ENCODE measurements around the gene SPAG5. TPM values are rescaled to one million over a fixed set of nuclear protein-coding genes. Genes with fewer than 3 reads are reported as not detected.

SPAG5 gene
- total and polyA plus RNA-seq, 2 experiments from 2014 or later: 99.6 to 104 TPM

Other genes starting within 250 kb of the SPAG5 start
- 70.6 and 77.1 TPM in 2 replicates for gene POLDIP2, start 241.5 kb downstream of the SPAG5 start, total RNA-seq (2014; rRNA removed; shearing (Covaris generic))
- 40.7 and 45.7 TPM in 2 replicates for gene POLDIP2, start 241.5 kb downstream of the SPAG5 start, polyA plus RNA-seq (2016; fragmentation: Nextera tagmentation; extraction: Ambion mirVana)
- not detected in 2 replicates for gene SEBOX, start 233.8 kb downstream of the SPAG5 start, total RNA-seq (2014; rRNA removed; shearing (Covaris generic))
- gene SEBOX, start 233.8 kb downstream of the SPAG5 start, polyA plus RNA-seq (2016; fragmentation: Nextera tagmentation; extraction: Ambion mirVana): not detected in 2 replicates
- 0.35 TPM in 1 of 2 replicates, not detected in the other for gene VTN, start 228.7 kb downstream of the SPAG5 start, total RNA-seq (2014; rRNA removed; shearing (Covaris generic))
- 0.16 and 0.17 TPM in 2 replicates for gene VTN, start 228.7 kb downstream of the SPAG5 start, polyA plus RNA-seq (2016; fragmentation: Nextera tagmentation; extraction: Ambion mirVana)
- 10.4 and 15.3 TPM in 2 replicates for gene SARM1, start 227.3 kb downstream of the SPAG5 start, total RNA-seq (2014; rRNA removed; shearing (Covaris generic))
- 0.89 and 1.4 TPM in 2 replicates for gene SARM1, start 227.3 kb downstream of the SPAG5 start, polyA plus RNA-seq (2016; fragmentation: Nextera tagmentation; extraction: Ambion mirVana)
- gene SLC46A1, start 192.8 kb downstream of the SPAG5 start, total RNA-seq (2014; rRNA removed; shearing (Covaris generic)): 12.5 and 12.7 TPM in 2 replicates
- 3.3 TPM in 2 replicates for gene SLC46A1, start 192.8 kb downstream of the SPAG5 start, polyA plus RNA-seq (2016; fragmentation: Nextera tagmentation; extraction: Ambion mirVana)
- gene SLC13A2, start 125.4 kb downstream of the SPAG5 start, total RNA-seq (2014; rRNA removed; shearing (Covaris generic)): not detected in 2 replicates
- not detected in 2 replicates for gene SLC13A2, start 125.4 kb downstream of the SPAG5 start, polyA plus RNA-seq (2016; fragmentation: Nextera tagmentation; extraction: Ambion mirVana)
- not detected in 2 replicates for gene FOXN1, start 92.7 kb downstream of the SPAG5 start, total RNA-seq (2014; rRNA removed; shearing (Covaris generic))
- gene FOXN1, start 92.7 kb downstream of the SPAG5 start, polyA plus RNA-seq (2016; fragmentation: Nextera tagmentation; extraction: Ambion mirVana): not detected in 2 replicates
- 78.4 and 93.5 TPM in 2 replicates for gene UNC119, start 46.4 kb downstream of the SPAG5 start, total RNA-seq (2014; rRNA removed; shearing (Covaris generic))
- gene UNC119, start 46.4 kb downstream of the SPAG5 start, polyA plus RNA-seq (2016; fragmentation: Nextera tagmentation; extraction: Ambion mirVana): 36.9 and 39.0 TPM in 2 replicates
- gene PIGS, start 27.5 kb downstream of the SPAG5 start, total RNA-seq (2014; rRNA removed; shearing (Covaris generic)): 52.1 and 53.2 TPM in 2 replicates
- gene PIGS, start 27.5 kb downstream of the SPAG5 start, polyA plus RNA-seq (2016; fragmentation: Nextera tagmentation; extraction: Ambion mirVana): 15.5 and 16.4 TPM in 2 replicates
- gene ALDOC, start 22.1 kb downstream of the SPAG5 start, total RNA-seq (2014; rRNA removed; shearing (Covaris generic)): 157 and 183 TPM in 2 replicates
- 33.3 and 33.5 TPM in 2 replicates for gene ALDOC, start 22.1 kb downstream of the SPAG5 start, polyA plus RNA-seq (2016; fragmentation: Nextera tagmentation; extraction: Ambion mirVana)
- 38.8 and 41.4 TPM in 2 replicates for gene RSKR, start 15.2 kb upstream of the SPAG5 start, total RNA-seq (2014; rRNA removed; shearing (Covaris generic))
- gene RSKR, start 15.2 kb upstream of the SPAG5 start, polyA plus RNA-seq (2016; fragmentation: Nextera tagmentation; extraction: Ambion mirVana): 4.7 and 7.5 TPM in 2 replicates
- gene BLTP2, start 46.1 kb upstream of the SPAG5 start, total RNA-seq (2014; rRNA removed; shearing (Covaris generic)): 166 and 176 TPM in 2 replicates
- 58.6 and 71.0 TPM in 2 replicates for gene BLTP2, start 46.1 kb upstream of the SPAG5 start, polyA plus RNA-seq (2016; fragmentation: Nextera tagmentation; extraction: Ambion mirVana)
- 32.5 and 40.6 TPM in 2 replicates for gene SDF2, start 62.9 kb upstream of the SPAG5 start, total RNA-seq (2014; rRNA removed; shearing (Covaris generic))
- 40.9 and 54.6 TPM in 2 replicates for gene SDF2, start 62.9 kb upstream of the SPAG5 start, polyA plus RNA-seq (2016; fragmentation: Nextera tagmentation; extraction: Ambion mirVana)
- gene SUPT6H, start 63.2 kb upstream of the SPAG5 start, total RNA-seq (2014; rRNA removed; shearing (Covaris generic)): 47.1 and 70.7 TPM in 2 replicates
- gene SUPT6H, start 63.2 kb upstream of the SPAG5 start, polyA plus RNA-seq (2016; fragmentation: Nextera tagmentation; extraction: Ambion mirVana): 17.8 and 22.2 TPM in 2 replicates
- 10.0 and 11.3 TPM in 2 replicates for gene PROCA1, start 112.9 kb upstream of the SPAG5 start, total RNA-seq (2014; rRNA removed; shearing (Covaris generic))
- 14.4 and 14.9 TPM in 2 replicates for gene PROCA1, start 112.9 kb upstream of the SPAG5 start, polyA plus RNA-seq (2016; fragmentation: Nextera tagmentation; extraction: Ambion mirVana)
- 381 and 394 TPM in 2 replicates for gene RAB34, start 118.8 kb upstream of the SPAG5 start, total RNA-seq (2014; rRNA removed; shearing (Covaris generic))
- 174 and 184 TPM in 2 replicates for gene RAB34, start 118.8 kb upstream of the SPAG5 start, polyA plus RNA-seq (2016; fragmentation: Nextera tagmentation; extraction: Ambion mirVana)
- 592 and 656 TPM in 2 replicates for gene RPL23A, start 121.0 kb upstream of the SPAG5 start, total RNA-seq (2014; rRNA removed; shearing (Covaris generic))
- gene RPL23A, start 121.0 kb upstream of the SPAG5 start, polyA plus RNA-seq (2016; fragmentation: Nextera tagmentation; extraction: Ambion mirVana): 1,994 and 2,198 TPM in 2 replicates
- gene TLCD1, start 127.2 kb upstream of the SPAG5 start, total RNA-seq (2014; rRNA removed; shearing (Covaris generic)): 16.9 and 26.5 TPM in 2 replicates
- 47.0 and 47.7 TPM in 2 replicates for gene TLCD1, start 127.2 kb upstream of the SPAG5 start, polyA plus RNA-seq (2016; fragmentation: Nextera tagmentation; extraction: Ambion mirVana)
- gene NEK8, start 129.8 kb upstream of the SPAG5 start, total RNA-seq (2014; rRNA removed; shearing (Covaris generic)): 13.2 and 14.9 TPM in 2 replicates
- 8.9 and 10.0 TPM in 2 replicates for gene NEK8, start 129.8 kb upstream of the SPAG5 start, polyA plus RNA-seq (2016; fragmentation: Nextera tagmentation; extraction: Ambion mirVana)
- gene TRAF4, start 145.0 kb upstream of the SPAG5 start, total RNA-seq (2014; rRNA removed; shearing (Covaris generic)): 117 and 152 TPM in 2 replicates
- gene TRAF4, start 145.0 kb upstream of the SPAG5 start, polyA plus RNA-seq (2016; fragmentation: Nextera tagmentation; extraction: Ambion mirVana): 59.0 and 63.5 TPM in 2 replicates
- 78.5 and 87.3 TPM in 2 replicates for gene FAM222B, start 243.8 kb upstream of the SPAG5 start, total RNA-seq (2014; rRNA removed; shearing (Covaris generic))
- gene FAM222B, start 243.8 kb upstream of the SPAG5 start, polyA plus RNA-seq (2016; fragmentation: Nextera tagmentation; extraction: Ambion mirVana): 61.8 and 63.7 TPM in 2 replicates

All from GM23338 (cell line).